Astrocyte (in vitro differentiated cells and primary cell): ENCODE data around the gene BTBD8. TPM values are rescaled to one million over a fixed set of nuclear protein-coding genes. Genes with fewer than 3 reads are reported as not detected.
"Not testable (repeated sequence)": the region's sequence is repeated elsewhere in the genome, so short reads cannot be mapped to it uniquely, and the experiment has no call there.

ENCODE experiments used
- DNase-seq: peaks from one replicate; pipeline ENCODE4 v3.0.0-alpha.2; 2010; ENCODE audit warnings: low read depth
- FAIRE-seq: peaks from 2 replicates; lab custom pipeline; 2011; peaks lifted over from hg19 to GRCh38; lab: Jason Lieb, UNC
- H2AFZ ChIP-seq: 2 replicates; pipeline ENCODE4 v1.6.0; 2012; ENCODE audit warnings: low read depth, low read length, inconsistent platforms
- H3K27ac ChIP-seq: 2 replicates; pipeline ENCODE4 v1.5.1; 2011; ENCODE audit warnings: low read depth, low read length, inconsistent platforms
- H3K27me3 ChIP-seq: 2 replicates; pipeline ENCODE4 v1.6.0; 2011; ENCODE audit warnings: low read length, inconsistent platforms; ENCODE audit not compliant: insufficient read depth
- H3K36me3 ChIP-seq: 2 replicates; pipeline ENCODE4 v1.5.1; 2011; ENCODE audit warnings: low read length, inconsistent platforms; ENCODE audit not compliant: insufficient read depth
- H3K4me1 ChIP-seq: 2 replicates; pipeline ENCODE4 v1.5.1; 2011; ENCODE audit warnings: low read length, inconsistent platforms; ENCODE audit not compliant: insufficient read depth
- H3K4me2 ChIP-seq: 2 replicates; pipeline ENCODE4 v1.6.0; 2012; ENCODE audit warnings: low read length, inconsistent platforms
- H3K4me3 ChIP-seq: 2 replicates; pipeline ENCODE4 v1.5.1; 2011; ENCODE audit warnings: low read depth, mild to moderate bottlenecking, low read length, inconsistent platforms; ENCODE audit not compliant: insufficient read depth
- H3K79me2 ChIP-seq: 2 replicates; pipeline ENCODE4 v1.6.0; 2012; ENCODE audit warnings: mild to moderate bottlenecking, low read length, inconsistent platforms; ENCODE audit not compliant: insufficient read depth
- H3K9ac ChIP-seq: 2 replicates; pipeline ENCODE4 v1.6.0; 2012; ENCODE audit warnings: mild to moderate bottlenecking, low read length, inconsistent platforms
- H3K9me3 ChIP-seq: 2 replicates; pipeline ENCODE4 v1.5.1; 2012; ENCODE audit warnings: low read depth, mild to moderate bottlenecking, low read length, inconsistent platforms; ENCODE audit not compliant: insufficient read depth
- H4K20me1 ChIP-seq: 2 replicates; pipeline ENCODE4 v1.6.0; 2012; ENCODE audit warnings: low read length, inconsistent platforms; ENCODE audit not compliant: insufficient read depth
- H3K27ac Mint-ChIP-seq: one replicate; pipeline ENCODE4 v1.8.0; 2021; ENCODE audit warnings: mild to moderate bottlenecking, mixed read lengths; ENCODE audit not compliant: unreplicated experiment
- H3K27me3 Mint-ChIP-seq: one replicate; pipeline ENCODE4 v1.8.0; 2021; ENCODE audit warnings: low read depth, mixed read lengths; ENCODE audit not compliant: unreplicated experiment
- H3K36me3 Mint-ChIP-seq: one replicate; pipeline ENCODE4 v1.8.0; 2021; ENCODE audit warnings: low read depth, mixed read lengths; ENCODE audit not compliant: unreplicated experiment
- H3K4me1 Mint-ChIP-seq: one replicate; pipeline ENCODE4 v1.8.0; 2021; ENCODE audit warnings: low read depth, mixed read lengths; ENCODE audit not compliant: unreplicated experiment
- H3K4me3 Mint-ChIP-seq: one replicate; pipeline ENCODE4 v1.8.0; 2021; ENCODE audit warnings: mild to moderate bottlenecking, moderate library complexity, mixed read lengths; ENCODE audit not compliant: unreplicated experiment
- H3K9me3 Mint-ChIP-seq: one replicate; pipeline ENCODE4 v1.8.0; 2021; ENCODE audit warnings: mild to moderate bottlenecking, mixed read lengths; ENCODE audit not compliant: unreplicated experiment
- CTCF ChIP-seq: IDR thresholded peaks from 2 replicates; pipeline ENCODE4 v1.5.1; 2011; ENCODE audit warnings: low read depth, mild to moderate bottlenecking, inconsistent platforms, low read length, moderate library complexity; ENCODE audit not compliant: insufficient read depth
- EZH2 ChIP-seq: IDR thresholded peaks from 2 replicates; pipeline ENCODE4 v1.6.1; 2012; ENCODE audit warnings: mild to moderate bottlenecking, low read length, inconsistent platforms; ENCODE audit not compliant: insufficient read depth
- total RNA-seq: library from RNA; stranded (reverse); gene quantifications from 2 replicates; pipeline ENCODE4 v1.2.1, GENCODE V29; 2021

The BTBD8 gene
- total RNA-seq, 1 donor from 2014 or later = 1.8 TPM

GRCh38 chr1:92075311-92075710 lies 4.8 kb upstream of the BTBD8 start, which contains the start of gene SETSIP:
Gene SETSIP, minus strand, starts transcription at chr1:92075411. Its CDS starts 0 bp downstream, at chr1:92075411.
- Histone ChIP-seq H3K4me3 (no peak within 1 kb of the TSS), H3K9ac (no peak within 1 kb of the TSS), H3K36me3 (no peaks in the 10 kb centered on the region), H2AFZ (no peak within 1 kb of the TSS), H3K4me2 (no peak within 1 kb of the TSS), H3K27ac (no peak within 1 kb of the TSS), H3K9me3 (no peaks in the 10 kb centered on the region), H3K79me2 (no peaks in the 10 kb centered on the region), H4K20me1 (no peaks in the 10 kb centered on the region), H3K4me1 (no peaks in the 10 kb centered on the region), H3K27me3 (no peaks in the 10 kb centered on the region)
- H3K36me3 Mint-ChIP-seq = no peaks in the 10 kb centered on the region
- H3K4me3 Mint-ChIP-seq = no peak within 1 kb of the TSS
- DNase-seq (no peak), FAIRE-seq (no peak)
- H3K9me3 Mint-ChIP-seq = peaks cover 1% of the 10 kb centered on the region
- no peaks in the 10 kb centered on the region for H3K27me3 Mint-ChIP-seq
- no peak within 1 kb of the TSS for H3K27ac Mint-ChIP-seq
- TF ChIP-seq EZH2 (no peak), CTCF (no peak)
- H3K4me1 Mint-ChIP-seq = no peaks in the 10 kb centered on the region

- H3K36me3 ChIP-seq = no peaks in the 10 kb centered on the region
- H3K27ac Mint-ChIP-seq = no peak overlapping the region
- H3K4me1 ChIP-seq = no peaks in the 10 kb centered on the region
- no peaks in the 10 kb centered on the region for H3K36me3 Mint-ChIP-seq
- H3K4me3 Mint-ChIP-seq = no peak overlapping the region
- no peaks in the 10 kb centered on the region for H3K9me3 Mint-ChIP-seq
- no peak for FAIRE-seq
- H3K9ac ChIP-seq = no peak overlapping the region
- TF ChIP-seq EZH2 (no peak), CTCF (no peak)
- H3K27me3 Mint-ChIP-seq = no peaks in the 10 kb centered on the region
- no peak overlapping the region for H3K4me3 ChIP-seq
- no peaks in the 10 kb centered on the region for H3K9me3 ChIP-seq
- no peaks in the 10 kb centered on the region for H3K4me1 Mint-ChIP-seq
- H3K4me2 ChIP-seq = no peak overlapping the region
- no peaks in the 10 kb centered on the region for H3K27me3 ChIP-seq
- H3K79me2 ChIP-seq = no peaks in the 10 kb centered on the region
- no peak overlapping the region for H2AFZ ChIP-seq
- no peaks in the 10 kb centered on the region for H4K20me1 ChIP-seq
- no peak for DNase-seq
- no peak overlapping the region for H3K27ac ChIP-seq
Observed at GRCh38 chr1:92076363-92076762, 3.8 kb upstream of the BTBD8 start.

GRCh38 chr1:92078077-92078476 lies 2.1 kb upstream of the BTBD8 start:
- H3K4me3 Mint-ChIP-seq, H3K27me3 ChIP-seq, H3K9ac ChIP-seq, H3K4me1 Mint-ChIP-seq, H3K27ac Mint-ChIP-seq, H4K20me1 ChIP-seq, FAIRE-seq, H3K9me3 Mint-ChIP-seq, H3K36me3 Mint-ChIP-seq, H3K79me2 ChIP-seq, H3K27me3 Mint-ChIP-seq, H3K27ac ChIP-seq, H2AFZ ChIP-seq, DNase-seq, H3K4me1 ChIP-seq, H3K36me3 ChIP-seq, H3K9me3 ChIP-seq, H3K4me2 ChIP-seq, H3K4me3 ChIP-seq: not testable (repeated sequence)
